Heart right ventricle (tissue), 16 donors: ENCODE results near the gene ENPP7. TPM values are rescaled to one million over a fixed set of nuclear protein-coding genes. Genes with fewer than 3 reads are reported as not detected.

ENCODE experiments used
- ATAC-seq, 8 donors: fragments of 200-7000 bp; cut with Tn5 transposase; one replicate each; pipeline ENCODE4 v1.9.1; 2020; ENCODE audit warnings: mild to moderate bottlenecking in 8 of 8, moderate library complexity in 8 of 8, moderate number of reproducible peaks in 1 of 8
- DNase-seq, 2 donors: peaks; one replicate each; pipeline ENCODE4 v3.0.0-alpha.2; 2020
- H3K27ac ChIP-seq, 10 donors: fragments of 200-600 bp; sonication (generic) in 2 of 10; one replicate each; pipeline versions ENCODE4 v1.5.0 to v1.8.0; 2020 to 2022; ENCODE audit warnings: mild to moderate bottlenecking in 3 of 10
- H3K27me3 ChIP-seq, 7 donors: fragments of 200-600 bp; one replicate each; pipeline ENCODE4 v1.8.0; 2021 to 2022; ENCODE audit warnings: mild to moderate bottlenecking in 2 of 7
- H3K36me3 ChIP-seq, 9 donors: fragments of 200-600 bp; sonication (generic) in 1 of 9; one replicate each; pipeline versions ENCODE4 v1.5.0 to v1.8.0; 2020 to 2022; ENCODE audit warnings: mild to moderate bottlenecking in 2 of 9
- H3K4me1 ChIP-seq, 9 donors: fragments of 200-600 bp; sonication (generic) in 1 of 9; one replicate each; pipeline versions ENCODE4 v1.5.0 to v1.8.0; 2020 to 2022; ENCODE audit warnings: mild to moderate bottlenecking in 4 of 9
- H3K4me3 ChIP-seq, 10 donors: fragments of 200-600 bp; sonication (generic) in 2 of 10; one replicate each; pipeline versions ENCODE4 v1.5.0 to v1.8.0; 2020 to 2022; ENCODE audit warnings: mild to moderate bottlenecking in 7 of 10, moderate library complexity in 2 of 10
- H3K9me3 ChIP-seq, 11 donors: fragments of 200-600 bp in 10 of 11; sonication (generic) in 2 of 11; one replicate each; pipeline versions ENCODE4 v1.5.0 to v1.8.0; 2013 to 2022; ENCODE audit warnings: mild to moderate bottlenecking in 2 of 11, control low read depth in 1 of 11, moderate library complexity in 1 of 11
- WGBS, 2 donors: extraction: QIAGEN DNeasy Blood & Tissue Kit; methylation state at CpG; one replicate each; pipeline ENCODE4 v1.1.7; 2013; ENCODE audit warnings: inconsistent platforms in 1 of 2; 5-methylcytosine and 5-hydroxymethylcytosine counted together
- intact Hi-C, 10 donors: fragments of 100-400 bp; cut with DNase I; formaldehyde crosslinking; loops; one replicate each; pipeline versions ENCODE4 v1.11.1 to v1.14.2; 2022
- polyA plus RNA-seq, 2 donors: library from polyadenylated mRNA; stranded (reverse); fragments of 200-250 nt; gene quantifications; one replicate each; pipeline ENCODE4 v1.2.3, GENCODE V29; 2013
- total RNA-seq, 10 donors: library from RNA; stranded (reverse); fragmentation: NEBNext Ultra II Directional in 3 of 10; extraction: Animal tissue kit (Norgen Biotek cat#: 25700) in 3 of 10; gene quantifications; one replicate each; pipeline versions ENCODE4 v1.2.1 to v1.2.4, GENCODE V29; 2021 to 2023
- TF ChIP-seq, protein P1 (sequence below), 9 donors: fragments of 200-600 bp; sonication (generic) in 2 of 9; IDR thresholded peaks; one replicate each; pipeline versions ENCODE4 v1.5.0 to v1.8.0; 2021 to 2022; ENCODE audit warnings: antibody characterized with exemption in 9 of 9, mild to moderate bottlenecking in 5 of 9, moderate library complexity in 1 of 9
- donor health status: Arrhythmogenic right ventricular cardiomyopathy.
- donor health status: ischemic (EF 13 %, LVEDD 7.1; RV severe dilation, severe dysfunction).
- donor health status: healthy with polysubstance abuse.
- donor health status: DM: no; HTN: yes; CAD: no.
- donor health status: DM: no; HTN: no; CAD: no.
- donor health status: ischemic (EF 25% LVEDD 6.9; RV normal size, moderate dysfunction).
- donor health status: ischemic (EF 25% LVEDD 5.7; RV mildly dilated, moderate dysfunction).
- donor health status: healthy.
- donor health status: DM: yes; HTN: yes; CAD: no.
- donor health status: Ischemic cardiomyopathy.
- donor health status: ischemic (EF 35%, LVEDD 5.7; RV mildly dilated, moderate dysfunction).
- donor health status: nonischemic (EF 11% LVEDD 7.7; RV severe dilation, severe dysfunction).
- donor health status: DM: yes; HTN: yes; CAD: no.
- donor health status: PGD.
- donor health status: ischemic (EF 29% LVEDD 5.4; RV normal size, mild dysfunction).
- donor health status: nonischemic (EF 23%, LVEDD 6.1; RV moderate dilation, normal function).

Gene ENPP7
- total and polyA plus RNA-seq, 12 donors = not detected

- Histone ChIP-seq H3K4me1 (peaks cover 0 to 50% (median 23%) of the 10 kb centered on the region in 9 donors), H3K36me3 (peaks cover 0 to 21% (median 0%) of the 10 kb centered on the region in 9 donors), H3K4me3 (no peak overlapping the region), H3K9me3 (no peaks in the 10 kb centered on the region), H3K27ac (no peak overlapping the region), H3K27me3 (peaks cover 0 to 53% (median 31%) of the 10 kb centered on the region in 7 donors)
- intact Hi-C loops = loop anchor here in 3 of 10 donors (10.0 kb wide), 3 partner anchors 134 to 204 kb away; no protein-coding TSS in a partner anchor
- ATAC-seq (no peak), DNase-seq (no peak)
- TF ChIP-seq, protein P1, sequence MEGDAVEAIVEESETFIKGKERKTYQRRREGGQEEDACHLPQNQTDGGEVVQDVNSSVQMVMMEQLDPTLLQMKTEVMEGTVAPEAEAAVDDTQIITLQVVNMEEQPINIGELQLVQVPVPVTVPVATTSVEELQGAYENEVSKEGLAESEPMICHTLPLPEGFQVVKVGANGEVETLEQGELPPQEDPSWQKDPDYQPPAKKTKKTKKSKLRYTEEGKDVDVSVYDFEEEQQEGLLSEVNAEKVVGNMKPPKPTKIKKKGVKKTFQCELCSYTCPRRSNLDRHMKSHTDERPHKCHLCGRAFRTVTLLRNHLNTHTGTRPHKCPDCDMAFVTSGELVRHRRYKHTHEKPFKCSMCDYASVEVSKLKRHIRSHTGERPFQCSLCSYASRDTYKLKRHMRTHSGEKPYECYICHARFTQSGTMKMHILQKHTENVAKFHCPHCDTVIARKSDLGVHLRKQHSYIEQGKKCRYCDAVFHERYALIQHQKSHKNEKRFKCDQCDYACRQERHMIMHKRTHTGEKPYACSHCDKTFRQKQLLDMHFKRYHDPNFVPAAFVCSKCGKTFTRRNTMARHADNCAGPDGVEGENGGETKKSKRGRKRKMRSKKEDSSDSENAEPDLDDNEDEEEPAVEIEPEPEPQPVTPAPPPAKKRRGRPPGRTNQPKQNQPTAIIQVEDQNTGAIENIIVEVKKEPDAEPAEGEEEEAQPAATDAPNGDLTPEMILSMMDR (IDR thresholded peaks at IDR 0.05) = no peak
- WGBS, 2 donors = 72 to 75% methylated on average over 12 of the region's 12 CpGs
Observed at GRCh38 chr17:79781012-79781650, 50.4 kb downstream of the ENPP7 start.

DNA sequence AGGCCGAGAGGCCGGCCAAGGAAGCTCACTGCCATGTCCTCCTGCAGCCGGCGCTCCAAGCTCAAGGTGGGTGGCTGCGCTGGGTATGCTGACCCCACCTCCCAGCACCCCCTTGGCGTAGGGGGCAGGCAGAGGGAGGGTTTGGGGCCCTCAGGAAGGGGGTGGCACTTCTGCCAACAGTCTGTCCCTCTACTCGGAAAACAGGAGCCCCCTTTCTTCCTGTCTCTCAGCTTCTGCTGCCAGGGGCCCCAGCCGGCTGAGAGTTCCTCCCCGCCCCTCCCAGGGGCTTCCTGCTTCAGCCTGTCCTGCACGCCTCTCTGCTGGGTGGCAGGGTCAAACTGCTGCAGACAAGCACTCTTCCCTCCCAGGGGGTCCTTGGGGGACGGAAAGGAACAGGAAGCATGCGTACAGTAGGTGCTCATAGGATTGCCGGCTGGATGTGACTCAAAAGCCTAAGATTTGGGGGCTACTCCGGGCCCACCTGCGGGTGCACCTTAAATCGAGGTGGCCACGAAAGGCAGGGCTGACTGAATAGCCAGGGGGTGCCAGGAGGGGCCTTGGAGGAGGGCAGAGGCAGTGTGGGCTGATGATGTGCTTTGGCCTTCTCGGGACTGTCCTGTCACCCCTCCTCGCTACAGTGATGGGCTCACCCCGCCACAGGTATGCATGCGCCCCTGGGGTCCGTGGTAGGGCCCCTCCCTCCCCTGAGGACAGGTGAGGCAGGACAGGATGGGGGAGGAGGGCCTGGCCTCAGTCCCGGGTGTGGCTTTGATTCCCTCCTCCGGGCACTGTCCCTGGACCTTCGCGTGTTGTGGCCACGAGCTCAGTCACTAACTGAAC is 51.2 kb downstream of the ENPP7 start:
- no peak overlapping the region for H3K4me3 ChIP-seq
- no peak overlapping the region for H3K27ac ChIP-seq
- TF ChIP-seq, protein P1 (IDR thresholded peaks at IDR 0.05) = no peak
- peaks cover 0 to 53% (median 33%) of the 10 kb centered on the region in 7 donors for H3K27me3 ChIP-seq
- peaks cover 3 to 44% (median 22%) of the 10 kb centered on the region in 9 donors for H3K4me1 ChIP-seq
- intact Hi-C loops = loop anchor here in 3 of 10 donors (10.0 kb wide), 3 partner anchors 133 to 203 kb away; no protein-coding TSS in a partner anchor
- WGBS, 2 donors = 80 to 84% methylated on average over 27 of the region's 27 CpGs
- DNase-seq (no peak), ATAC-seq (no peak)
- H3K9me3 ChIP-seq = no peaks in the 10 kb centered on the region
- peaks cover 0 to 21% (median 0%) of the 10 kb centered on the region in 9 donors for H3K36me3 ChIP-seq

DNA sequence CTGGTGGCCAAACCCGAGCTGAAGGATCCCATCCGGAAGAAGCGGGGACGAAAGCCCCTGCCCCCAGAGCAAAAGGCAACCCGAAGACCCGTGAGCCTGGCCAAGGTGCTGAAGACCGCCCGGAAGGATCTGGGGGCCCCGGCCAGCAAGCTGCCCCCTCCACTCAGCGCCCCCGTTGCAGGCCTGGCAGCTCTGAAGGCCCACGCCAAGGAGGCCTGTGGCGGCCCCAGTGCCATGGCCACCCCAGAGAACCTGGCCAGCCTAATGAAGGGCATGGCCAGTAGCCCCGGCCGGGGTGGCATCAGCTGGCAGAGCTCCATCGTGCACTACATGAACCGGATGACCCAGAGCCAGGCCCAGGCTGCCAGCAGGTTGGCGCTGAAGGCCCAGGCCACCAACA is 53.1 kb downstream of the ENPP7 start:
- H3K4me1 ChIP-seq = peaks cover 1 to 32% (median 8%) of the 10 kb centered on the region in 9 donors
- H3K4me3 ChIP-seq = no peak overlapping the region
- peaks cover 0 to 21% (median 0%) of the 10 kb centered on the region in 9 donors for H3K36me3 ChIP-seq
- 96% methylated on average over 18 of the region's 18 CpGs for WGBS, 2 donors
- no peaks in the 10 kb centered on the region for H3K9me3 ChIP-seq
- intact Hi-C loops = loop anchor here in 3 of 10 donors (10.0 kb wide), 3 partner anchors 131 to 201 kb away; no protein-coding TSS in a partner anchor
- TF ChIP-seq, protein P1 (IDR thresholded peaks at IDR 0.05) = no peak
- DNase-seq = no peak
- ATAC-seq = no peak
- no peak overlapping the region for H3K27ac ChIP-seq
- H3K27me3 ChIP-seq = peaks cover 0 to 56% (median 39%) of the 10 kb centered on the region in 7 donors

DNA sequence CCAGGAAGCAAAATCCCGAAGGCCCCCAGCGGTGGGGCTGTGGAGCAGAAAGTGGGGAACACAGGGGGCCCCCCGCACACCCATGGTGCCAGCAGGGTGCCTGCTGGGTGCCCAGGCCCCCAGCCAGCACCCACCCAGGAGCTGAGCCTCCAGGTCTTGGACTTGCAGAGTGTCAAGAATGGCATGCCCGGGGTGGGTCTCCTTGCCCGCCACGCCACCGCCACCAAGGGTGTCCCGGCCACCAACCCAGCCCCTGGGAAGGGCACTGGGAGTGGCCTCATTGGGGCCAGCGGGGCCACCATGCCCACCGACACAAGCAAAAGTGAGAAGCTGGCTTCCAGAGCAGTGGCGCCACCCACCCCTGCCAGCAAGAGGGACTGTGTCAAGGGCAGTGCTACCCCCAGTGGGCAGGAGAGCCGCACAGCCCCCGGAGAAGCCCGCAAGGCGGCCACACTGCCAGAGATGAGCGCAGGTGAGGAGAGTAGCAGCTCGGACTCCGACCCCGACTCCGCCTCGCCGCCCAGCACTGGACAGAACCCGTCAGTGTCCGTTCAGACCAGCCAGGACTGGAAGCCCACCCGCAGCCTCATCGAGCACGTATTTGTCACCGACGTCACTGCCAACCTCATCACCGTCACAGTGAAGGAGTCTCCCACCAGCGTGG is 53.7 kb downstream of the ENPP7 start:
- H3K36me3 ChIP-seq = peaks cover 0 to 21% (median 0%) of the 10 kb centered on the region in 9 donors
- intact Hi-C loops = loop anchor here (5.0 to 10.0 kb wide), 8 partner anchors 37 to 208 kb away; no protein-coding TSS in a partner anchor
- H3K4me3 ChIP-seq = no peak overlapping the region
- no peak for DNase-seq
- peaks cover 2 to 31% (median 7%) of the 10 kb centered on the region in 9 donors for H3K4me1 ChIP-seq
- no peak overlapping the region for H3K27ac ChIP-seq
- ATAC-seq = no peak
- H3K27me3 ChIP-seq = peaks cover 4 to 56% (median 45%) of the 10 kb centered on the region in 7 donors
- no peaks in the 10 kb centered on the region for H3K9me3 ChIP-seq
- TF ChIP-seq, protein P1 (IDR thresholded peaks at IDR 0.05) = no peak
- 96 to 98% methylated on average over 30 to 31 of the region's 31 CpGs for WGBS, 2 donors
